Measurements from ENCODE around the gene DCLK3.

Gene DCLK3

GRCh38 chr3:36709281-36709680, 55.1 kb downstream of the DCLK3 start:
- no peaks in the 10 kb centered on the region for H3K27me3 ChIP-seq (replicated peaks)
- no peak overlapping the region for H3K27ac ChIP-seq
- H3K4me3 ChIP-seq (ENCODE audit: low read depth, low read length) = no peak overlapping the region
- no peaks in the 10 kb centered on the region for H3K36me3 ChIP-seq (replicated peaks)
- no peak for DNase-seq
- no peak for TF ChIP-seq CTCF (IDR thresholded peaks at IDR 0.05; ENCODE audit: low read depth, low read length, missing control alignments)
- in situ Hi-C loops (cut with HindIII; ENCODE audit: low pct_ligation_motif_present, low sequenced_read_pairs) = no loop called here

GRCh38 chr3:36707623-36708409, 56.5 kb downstream of the DCLK3 start:
- Histone ChIP-seq H3K27me3 (replicated peaks) (no peaks in the 10 kb centered on the region), H3K27ac (no peak overlapping the region), H3K36me3 (replicated peaks) (no peaks in the 10 kb centered on the region), H3K4me3 (ENCODE audit: low read depth, low read length) (no peak overlapping the region)
- in situ Hi-C loops (cut with HindIII; ENCODE audit: low pct_ligation_motif_present, low sequenced_read_pairs) = no loop called here
- peak; percentile 57 for TF ChIP-seq CTCF (IDR thresholded peaks at IDR 0.05; ENCODE audit: low read depth, low read length, missing control alignments)
- peak; percentile 84 for DNase-seq

- TF ChIP-seq CTCF (IDR thresholded peaks at IDR 0.05; ENCODE audit: low read depth, low read length, missing control alignments) = no peak
- H3K27ac ChIP-seq = no peak overlapping the region
- in situ Hi-C loops (cut with HindIII; ENCODE audit: low pct_ligation_motif_present, low sequenced_read_pairs) = no loop called here
- H3K4me3 ChIP-seq (ENCODE audit: low read depth, low read length) = no peak overlapping the region
- no peak for DNase-seq
- no peaks in the 10 kb centered on the region for H3K36me3 ChIP-seq (replicated peaks)
- no peaks in the 10 kb centered on the region for H3K27me3 ChIP-seq (replicated peaks)
Measured at GRCh38 chr3:36705015-36705414, 59.3 kb downstream of the DCLK3 start.

- in situ Hi-C loops (cut with HindIII; ENCODE audit: low pct_ligation_motif_present, low sequenced_read_pairs) = no loop called here
- no peak overlapping the region for H3K27ac ChIP-seq
- no peaks in the 10 kb centered on the region for H3K27me3 ChIP-seq (replicated peaks)
- no peaks in the 10 kb centered on the region for H3K36me3 ChIP-seq (replicated peaks)
- H3K4me3 ChIP-seq (ENCODE audit: low read depth, low read length) = no peak overlapping the region
- no peak for TF ChIP-seq CTCF (IDR thresholded peaks at IDR 0.05; ENCODE audit: low read depth, low read length, missing control alignments)
- no peak for DNase-seq
Measured at GRCh38 chr3:36704280-36704679, 60.1 kb downstream of the DCLK3 start.

GRCh38 chr3:36701249-36701572, 63.1 kb downstream of the DCLK3 start:
- no peaks in the 10 kb centered on the region for H3K27me3 ChIP-seq (replicated peaks)
- H3K27ac ChIP-seq = peak overlapping the region; percentile 46
- in situ Hi-C loops (cut with HindIII; ENCODE audit: low pct_ligation_motif_present, low sequenced_read_pairs) = no loop called here
- H3K4me3 ChIP-seq (ENCODE audit: low read depth, low read length) = no peak overlapping the region
- no peak for TF ChIP-seq CTCF (IDR thresholded peaks at IDR 0.05; ENCODE audit: low read depth, low read length, missing control alignments)
- no peaks in the 10 kb centered on the region for H3K36me3 ChIP-seq (replicated peaks)
- no peak for DNase-seq
